AG09319 (cell line): Measurements from ENCODE around the gene NPC1.
"Not testable (repeated sequence)": the region's sequence is repeated elsewhere in the genome, so short reads cannot be mapped to it uniquely, and the experiment has no call there.

Source experiments
- DNase-seq: peaks from one replicate; pipeline ENCODE4 v3.0.0-alpha.2; 2010; ENCODE audit warnings: low read depth; ENCODE audit errors: extremely low read depth
- TF ChIP-seq, protein P1 (sequence below): IDR thresholded peaks from 2 replicates; pipeline ENCODE4 v1.5.1; 2011; ENCODE audit warnings: low read depth, mild to moderate bottlenecking, inconsistent platforms, low read length, moderate library complexity

NPC1 gene

DNA sequence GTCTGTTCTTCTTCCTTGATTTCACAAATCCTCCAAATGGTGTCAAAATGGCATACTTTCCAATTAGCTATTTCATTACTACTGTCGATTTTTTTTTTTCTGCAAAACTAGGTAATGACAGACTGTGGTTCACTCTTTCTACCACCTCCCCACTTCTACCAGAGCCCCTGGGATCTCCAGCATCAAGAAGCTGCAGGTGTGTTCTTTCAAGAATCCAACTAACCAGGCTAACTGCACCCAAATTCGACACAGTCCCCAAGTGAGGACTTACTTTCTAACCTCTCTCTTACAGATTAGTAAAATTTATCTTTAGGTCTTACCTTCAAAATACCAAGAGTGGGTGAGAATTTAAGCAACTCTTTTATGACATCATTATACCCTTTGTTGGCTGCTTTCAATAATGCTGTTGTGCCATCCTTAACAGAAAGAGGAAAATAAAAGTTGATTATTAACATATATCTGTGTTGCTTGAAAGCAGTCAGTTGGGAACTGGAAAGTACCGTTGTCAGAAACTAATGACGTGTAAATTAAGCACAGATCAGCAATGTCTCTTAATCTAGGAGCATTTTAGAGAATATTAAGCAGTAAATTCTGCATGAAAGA, 31.2 kb upstream of the NPC1 start:
- DNase-seq = no peak
- TF ChIP-seq, protein P1, sequence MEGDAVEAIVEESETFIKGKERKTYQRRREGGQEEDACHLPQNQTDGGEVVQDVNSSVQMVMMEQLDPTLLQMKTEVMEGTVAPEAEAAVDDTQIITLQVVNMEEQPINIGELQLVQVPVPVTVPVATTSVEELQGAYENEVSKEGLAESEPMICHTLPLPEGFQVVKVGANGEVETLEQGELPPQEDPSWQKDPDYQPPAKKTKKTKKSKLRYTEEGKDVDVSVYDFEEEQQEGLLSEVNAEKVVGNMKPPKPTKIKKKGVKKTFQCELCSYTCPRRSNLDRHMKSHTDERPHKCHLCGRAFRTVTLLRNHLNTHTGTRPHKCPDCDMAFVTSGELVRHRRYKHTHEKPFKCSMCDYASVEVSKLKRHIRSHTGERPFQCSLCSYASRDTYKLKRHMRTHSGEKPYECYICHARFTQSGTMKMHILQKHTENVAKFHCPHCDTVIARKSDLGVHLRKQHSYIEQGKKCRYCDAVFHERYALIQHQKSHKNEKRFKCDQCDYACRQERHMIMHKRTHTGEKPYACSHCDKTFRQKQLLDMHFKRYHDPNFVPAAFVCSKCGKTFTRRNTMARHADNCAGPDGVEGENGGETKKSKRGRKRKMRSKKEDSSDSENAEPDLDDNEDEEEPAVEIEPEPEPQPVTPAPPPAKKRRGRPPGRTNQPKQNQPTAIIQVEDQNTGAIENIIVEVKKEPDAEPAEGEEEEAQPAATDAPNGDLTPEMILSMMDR = no peak

- no peak for DNase-seq
- TF ChIP-seq, protein P1 = no peak
Measured at GRCh38 chr18:23616258-23616657, 30.0 kb upstream of the NPC1 start.

DNA sequence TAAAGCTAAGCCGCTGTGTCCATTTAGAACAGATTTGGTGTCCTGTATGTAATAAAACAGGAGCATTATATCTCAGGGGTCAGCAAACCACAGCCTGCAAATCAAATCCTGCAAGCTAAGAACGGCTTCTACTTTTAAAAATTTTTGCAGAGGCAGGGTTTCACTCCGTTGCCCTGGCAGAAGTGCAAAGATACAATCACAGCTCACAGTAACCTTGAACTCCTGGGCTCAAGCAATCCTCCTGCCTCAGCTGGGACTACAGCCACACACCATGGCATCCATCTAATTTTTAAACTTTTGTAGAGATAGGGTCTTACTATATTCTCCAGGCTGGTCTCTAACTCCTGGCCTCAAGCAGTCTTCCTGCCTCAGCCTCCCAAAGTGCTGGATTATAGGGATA, 28.6 kb upstream of the NPC1 start:
- no peak for DNase-seq

GRCh38 chr18:23614413-23614812, 28.1 kb upstream of the NPC1 start:
- TF ChIP-seq, protein P1 = no peak
- no peak for DNase-seq

More for the DNA sequence above, 28.6 kb upstream of the NPC1 start:
- TF ChIP-seq, protein P1 = no peak

- DNase-seq = not testable (repeated sequence)
Measured at GRCh38 chr18:23613091-23613475, 26.8 kb upstream of the NPC1 start.

- DNase-seq = no peak
- TF ChIP-seq, protein P1 = no peak
Measured at GRCh38 chr18:23612434-23613090, 26.3 kb upstream of the NPC1 start.

- TF ChIP-seq, protein P1 = no peak
- no peak for DNase-seq
Measured at GRCh38 chr18:23609390-23610023, 23.2 kb upstream of the NPC1 start.

DNA sequence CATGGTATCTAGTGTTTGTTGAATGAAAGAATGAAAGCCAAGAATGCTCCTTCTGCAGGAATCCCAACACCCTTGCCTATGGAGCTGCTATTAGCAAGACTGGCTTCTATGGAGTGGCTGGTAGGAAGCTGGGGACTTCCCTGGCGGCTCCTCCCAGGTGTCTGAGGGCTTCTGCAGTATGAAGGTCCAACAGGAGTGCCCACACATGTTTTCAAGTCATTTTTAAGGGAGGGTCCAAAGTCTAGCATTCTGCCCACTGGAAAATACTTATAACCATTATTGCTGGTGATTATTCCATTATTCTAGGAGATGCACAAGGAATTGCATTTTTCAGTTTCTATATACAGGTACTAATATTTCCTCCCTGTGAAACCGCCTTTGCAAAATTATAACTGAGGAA, 21.9 kb upstream of the NPC1 start:
- TF ChIP-seq, protein P1 = no peak
- DNase-seq = no peak
